HG03558 (cell line): ENCODE data around the gene KLHL18.
A peak's percentile ranks its signal among the peaks of the same experiment; 100 is the strongest.
"Not testable (repeated sequence)": the region's sequence is repeated elsewhere in the genome, so short reads cannot be mapped to it uniquely, and the experiment has no call there.

Experiments
- ATAC-seq: cut with Tn5 transposase; IDR thresholded peaks from one replicate; pipeline ENCODE4 v1.9.1; 2021; ENCODE audit warnings: moderate number of reproducible peaks; ENCODE audit not compliant: unreplicated experiment; ENCODE audit errors: extremely low read depth

The KLHL18 gene

GRCh38 chr3:47282424-47283192, at the start of gene KLHL18, which contains the start of gene KIF9:
Gene KLHL18, plus strand, starts transcription at chr3:47282944. Its CDS starts 22 bp downstream, at chr3:47282966.
Gene KIF9, minus strand, starts transcription at chr3:47282799. Its CDS starts 5,425 bp downstream, at chr3:47277374.
- ATAC-seq: peak; percentile 39

GRCh38 chr3:47238017-47238416, 44.7 kb upstream of the KLHL18 start:
- ATAC-seq: no peak

GRCh38 chr3:47239929-47240328, 42.8 kb upstream of the KLHL18 start:
- ATAC-seq: no peak

GRCh38 chr3:47243419-47244147, 39.2 kb upstream of the KLHL18 start:
- no peak for ATAC-seq

- no peak for ATAC-seq
These were observed 38.1 kb upstream of the KLHL18 start for GRCh38 chr3:47244531-47245100.

- ATAC-seq: no peak
These were observed 37.5 kb upstream of the KLHL18 start for GRCh38 chr3:47245271-47245670.

GRCh38 chr3:47247131-47248064, 35.3 kb upstream of the KLHL18 start:
- ATAC-seq: no peak

GRCh38 chr3:47250309-47251060, 32.3 kb upstream of the KLHL18 start:
- no peak for ATAC-seq

- ATAC-seq: not testable (repeated sequence)
These were observed 31.7 kb upstream of the KLHL18 start for GRCh38 chr3:47251085-47251484.

GRCh38 chr3:47251689-47252088, 31.1 kb upstream of the KLHL18 start:
- no peak for ATAC-seq

- ATAC-seq: not testable (repeated sequence)
These were observed 26.4 kb upstream of the KLHL18 start for GRCh38 chr3:47256331-47256730.

GRCh38 chr3:47259114-47259513, 23.6 kb upstream of the KLHL18 start:
- no peak for ATAC-seq

GRCh38 chr3:47260605-47261004, 22.1 kb upstream of the KLHL18 start:
- ATAC-seq: no peak

- no peak for ATAC-seq
These were observed 21.4 kb upstream of the KLHL18 start for GRCh38 chr3:47261301-47261700.

- ATAC-seq: no peak
These were observed 17.7 kb upstream of the KLHL18 start for GRCh38 chr3:47265008-47265407.

GRCh38 chr3:47265725-47266428, 16.9 kb upstream of the KLHL18 start:
- no peak for ATAC-seq

- no peak for ATAC-seq
These were observed 15.8 kb upstream of the KLHL18 start for GRCh38 chr3:47266709-47267489.

GRCh38 chr3:47267490-47267824, 15.3 kb upstream of the KLHL18 start:
- ATAC-seq: no peak
